H54 (cell line): ENCODE data around the gene EIF2D.
"Not testable (repeated sequence)": the region's sequence is repeated elsewhere in the genome, so short reads cannot be mapped to it uniquely, and the experiment has no call there.

Source experiments
- DNase-seq: peaks from one replicate; pipeline ENCODE4 v3.0.0; 2011; ENCODE audit warnings: low spot score, mixed read lengths; ENCODE audit not compliant: insufficient read length
- FAIRE-seq: peaks from 3 replicates; lab custom pipeline; 2011; peaks lifted over from hg19 to GRCh38; lab: Jason Lieb, UNC
- POLR2A ChIP-seq: IDR thresholded peaks from 2 replicates; pipeline ENCODE4 v1.6.1; 2011; ENCODE audit warnings: low read depth, mild to moderate bottlenecking, low read length

Gene EIF2D

GRCh38 chr1:206649261-206649921 lies 37.1 kb upstream of the EIF2D start:
- DNase-seq (no peak), FAIRE-seq (no peak)
- no peak for TF ChIP-seq POLR2A

GRCh38 chr1:206647224-206647623 lies 35.0 kb upstream of the EIF2D start:
- FAIRE-seq: no peak
- DNase-seq: no peak
- TF ChIP-seq POLR2A: no peak

- DNase-seq (no peak), FAIRE-seq (no peak)
- no peak for TF ChIP-seq POLR2A
These were observed 34.2 kb upstream of the EIF2D start for GRCh38 chr1:206646504-206646903.

GRCh38 chr1:206643118-206643698 lies 30.9 kb upstream of the EIF2D start:
- no peak for DNase-seq
- no peak for TF ChIP-seq POLR2A
- no peak for FAIRE-seq

- FAIRE-seq, DNase-seq: not testable (repeated sequence)
These were observed 29.8 kb upstream of the EIF2D start for GRCh38 chr1:206642074-206642473.

GRCh38 chr1:206637605-206638004 lies 25.3 kb upstream of the EIF2D start:
- no peak for TF ChIP-seq POLR2A
- FAIRE-seq: no peak
- no peak for DNase-seq

- DNase-seq (no peak), FAIRE-seq (no peak)
- no peak for TF ChIP-seq POLR2A
These were observed 24.4 kb upstream of the EIF2D start for GRCh38 chr1:206636671-206637070.

- no peak for FAIRE-seq
- TF ChIP-seq POLR2A: no peak
- no peak for DNase-seq
These were observed 23.7 kb upstream of the EIF2D start for GRCh38 chr1:206635978-206636345.

- FAIRE-seq: no peak
- TF ChIP-seq POLR2A: peak; percentile 97
- DNase-seq: peak; percentile 81
These were observed 23.1 kb upstream of the EIF2D start, which contains the start of gene DYRK3 for GRCh38 chr1:206635080-206635977. Gene DYRK3, plus strand, starts transcription at chr1:206635536. Its CDS starts 168 bp downstream, at chr1:206635704.

GRCh38 chr1:206634365-206635079 lies 22.3 kb upstream of the EIF2D start:
- no peak for TF ChIP-seq POLR2A
- peak; percentile 38 for DNase-seq
- FAIRE-seq: no peak

GRCh38 chr1:206633708-206634121 lies 21.4 kb upstream of the EIF2D start:
- FAIRE-seq (no peak), DNase-seq (peak; percentile 49)
- no peak for TF ChIP-seq POLR2A

GRCh38 chr1:206631085-206631509 lies 18.8 kb upstream of the EIF2D start:
- peak; percentile 35 for DNase-seq
- FAIRE-seq: no peak

GRCh38 chr1:206628916-206629315 lies 16.7 kb upstream of the EIF2D start:
- DNase-seq (no peak), FAIRE-seq (no peak)
- no peak for TF ChIP-seq POLR2A

More at GRCh38 chr1:206631085-206631509, 18.8 kb upstream of the EIF2D start:
- no peak for TF ChIP-seq POLR2A

- FAIRE-seq, DNase-seq: not testable (repeated sequence)
These were observed 14.1 kb upstream of the EIF2D start for GRCh38 chr1:206626396-206626795.
